Naive B cell (primary cell): Measurements from ENCODE around the gene SCAMP5. TPM values are rescaled to one million over a fixed set of nuclear protein-coding genes. Genes with fewer than 3 reads are reported as not detected.

ENCODE experiments used
- polyA plus RNA-seq, 6 donors: library from polyadenylated mRNA; unstranded; fragments of 300-500 nt; fragmentation: Illumina TruSeq; gene quantifications; one replicate each; pipeline ENCODE4 v1.2.3, GENCODE V29; 2021; ENCODE audit warnings: low read depth in 6 of 6

The SCAMP5 gene
- polyA plus RNA-seq, 6 donors from 2014 or later = not detected

Other genes starting within 250 kb of the SCAMP5 start
- gene CYP1A2, start 246.7 kb upstream of the SCAMP5 start, polyA plus RNA-seq = not detected
- gene CSK, start 213.5 kb upstream of the SCAMP5 start, polyA plus RNA-seq = 100 to 1,000 TPM; 176 to 273 (median 216) TPM
- gene LMAN1L, start 182.7 kb upstream of the SCAMP5 start, polyA plus RNA-seq = not detected
- gene CPLX3, start 168.9 kb upstream of the SCAMP5 start, polyA plus RNA-seq = not detected
- 10 to 100 TPM in 5 of 6 donors, 1 to 10 TPM in 1; 9.3 to 21.5 (median 13.1) TPM for gene ULK3, start 152.4 kb upstream of the SCAMP5 start, polyA plus RNA-seq
- gene SCAMP2, start 122.2 kb upstream of the SCAMP5 start, polyA plus RNA-seq = 100 to 1,000 TPM; 102 to 122 (median 110) TPM
- 10 to 100 TPM; 54.3 to 70.0 (median 57.7) TPM for gene MPI, start 105.5 kb upstream of the SCAMP5 start, polyA plus RNA-seq
- 10 to 100 TPM; 16.7 to 31.4 (median 22.2) TPM for gene FAM219B, start 88.7 kb upstream of the SCAMP5 start, polyA plus RNA-seq
- 100 to 1,000 TPM; 250 to 322 (median 270) TPM for gene COX5A, start 57.5 kb upstream of the SCAMP5 start, polyA plus RNA-seq
- gene RPP25, start 38.8 kb upstream of the SCAMP5 start, polyA plus RNA-seq = 1 to 10 TPM in 5 of 6 donors, under 1 TPM in 1; 0.92 to 3.6 (median 2.7) TPM
- 1 to 10 TPM; 4.5 to 8.9 (median 7.1) TPM for gene PPCDC, start 28.0 kb downstream of the SCAMP5 start, polyA plus RNA-seq
- gene C15orf39, start 206.3 kb downstream of the SCAMP5 start, polyA plus RNA-seq = 1 to 10 TPM in 4 of 6 donors, under 1 TPM in 2; 0.40 to 3.6 (median 1.4) TPM